Right ventricle myocardium inferior (tissue), 1 donor: ENCODE measurements around the gene FAM47A. TPM values are rescaled to one million over a fixed set of nuclear protein-coding genes. Genes with fewer than 3 reads are reported as not detected.

Source experiments
- ATAC-seq: fragments of 200-7000 bp; cut with Tn5 transposase; one replicate; pipeline ENCODE4 v1.9.1; 2020; ENCODE audit warnings: mild to moderate bottlenecking, moderate library complexity
- DNase-seq: peaks from one replicate; pipeline ENCODE4 v3.0.0; 2021; ENCODE audit errors: missing footprints
- intact Hi-C: fragments of 100-400 bp; cut with DNase I; formaldehyde crosslinking; loops from one replicate; pipeline ENCODE4 v1.11.0; 2022
- long read RNA-seq: library from polyadenylated mRNA; unstranded; transcript quantifications from one replicate; pipeline ENCODE4 v2.0.0, GENCODE V29; 2021
- total RNA-seq: library from RNA; stranded (reverse); fragmentation: NEBNext Ultra II Directional; extraction: Animal tissue kit (Norgen Biotek cat#: 25700); gene quantifications from one replicate; pipeline ENCODE4 v1.2.1, GENCODE V29; 2021
- donor health status: DM: no; HTN: yes; CAD: no; lungs with severe emphysema.

Gene FAM47A
- not detected for total RNA-seq
- long read RNA-seq = 0 reads

DNA sequence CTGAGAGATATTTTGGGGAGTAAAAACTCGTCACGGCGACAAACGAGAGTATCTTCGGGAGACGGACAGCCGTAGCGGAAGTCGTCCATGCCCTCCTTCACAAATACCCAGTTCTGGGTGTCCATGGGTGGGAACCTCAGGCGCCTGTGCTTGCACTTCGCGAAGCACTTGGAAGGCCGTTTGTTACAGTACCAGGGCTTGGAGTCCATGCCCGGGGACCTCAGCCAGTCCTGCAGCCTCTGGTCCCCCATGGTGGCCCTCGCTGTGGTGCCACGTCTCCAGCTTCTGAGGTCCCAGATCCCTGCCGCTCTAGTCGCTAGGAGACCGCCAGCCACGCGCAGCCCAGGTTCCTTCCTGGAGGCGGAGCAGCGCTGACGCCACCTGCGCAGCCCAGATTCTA is at the start of gene FAM47A:
FAM47A (minus strand) TSS at position 287 of the 400 bp plus-strand sequence; CDS start at position 251, 36 bp downstream.
- no peak for ATAC-seq
- no peak for DNase-seq

DNA sequence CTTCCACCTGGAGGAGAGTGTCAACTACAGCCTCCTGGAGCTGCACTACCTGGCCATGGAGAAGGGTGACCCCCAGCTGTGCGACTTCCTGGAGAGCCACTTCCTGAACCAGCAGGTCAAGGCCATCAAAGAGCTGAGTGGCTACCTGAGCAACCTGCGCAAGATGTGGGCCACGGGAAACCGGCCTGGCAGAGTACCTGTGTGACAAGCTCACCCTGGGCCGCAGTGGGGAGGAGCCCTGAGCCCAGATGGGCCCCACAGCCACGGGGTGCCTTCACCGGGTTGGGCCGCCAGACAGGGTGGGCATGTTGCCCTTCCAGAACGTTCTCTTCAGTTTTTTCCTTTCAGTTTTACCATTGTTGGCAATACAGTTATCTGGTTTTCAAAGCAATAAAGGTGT is 15.2 kb upstream of the FAM47A start:
- ATAC-seq = no peak
- DNase-seq = peak; percentile 27
- intact Hi-C loops = no loop called here

More for the DNA sequence above, at the start of gene FAM47A:
- intact Hi-C loops = no loop called here

DNA sequence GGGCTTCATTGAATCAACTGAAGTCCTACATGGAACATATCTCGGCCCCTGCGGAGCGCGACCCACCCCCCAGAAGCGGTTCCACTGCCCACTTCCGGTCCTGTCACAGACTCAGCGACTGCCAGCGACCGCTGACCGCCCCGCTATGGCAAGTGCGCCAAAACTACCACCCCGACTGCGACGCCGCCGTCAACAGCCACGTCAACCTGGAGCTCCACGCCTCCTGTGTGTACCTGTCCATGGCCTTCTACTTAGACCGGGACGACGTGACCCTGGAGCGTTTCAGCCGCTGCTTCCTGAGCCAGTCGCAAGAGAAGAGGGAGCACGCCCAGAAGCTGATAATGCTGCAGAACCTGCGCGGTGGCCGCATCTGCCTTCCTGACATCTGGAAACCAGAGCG is 14.8 kb upstream of the FAM47A start:
- DNase-seq (no peak), ATAC-seq (no peak)
- intact Hi-C loops = no loop called here

DNA sequence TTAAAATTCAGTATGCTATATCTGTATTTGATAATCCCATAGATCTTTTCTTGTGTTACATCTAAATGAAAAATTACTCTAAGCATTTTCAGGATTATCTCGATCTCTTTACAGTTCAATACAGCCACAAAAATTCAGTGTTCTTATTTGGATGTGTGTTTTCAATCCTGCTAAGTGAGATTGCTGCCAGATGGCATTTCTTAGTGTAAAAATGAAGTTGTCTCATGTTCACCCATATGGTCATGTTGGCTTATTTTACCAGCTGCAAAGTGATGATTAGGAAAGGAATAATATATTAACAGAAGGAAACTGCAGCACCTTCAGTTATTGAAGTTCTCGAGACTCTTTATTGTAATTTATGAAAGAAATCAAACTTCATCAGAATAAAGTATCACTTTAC is 12.1 kb upstream of the FAM47A start:
- DNase-seq (no peak), ATAC-seq (no peak)
- intact Hi-C loops = no loop called here

DNA sequence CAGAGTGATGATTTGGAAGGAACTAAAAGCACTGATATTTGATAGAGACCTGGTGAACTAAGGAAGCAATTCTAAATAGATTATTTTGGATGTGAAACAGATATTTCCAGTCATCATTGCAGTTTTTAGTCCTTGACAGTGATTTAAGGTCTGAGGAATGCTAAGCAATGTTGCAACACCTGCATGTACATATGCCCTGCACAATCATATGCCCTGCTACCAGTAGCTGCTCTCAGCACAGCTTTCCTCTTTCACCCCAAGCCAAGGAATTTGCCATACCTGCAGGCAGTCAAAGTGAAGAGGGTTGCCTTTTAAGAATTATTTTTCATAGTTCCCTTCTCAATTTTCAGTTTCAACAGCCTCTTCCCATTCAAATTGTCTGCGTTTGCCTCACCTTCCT is 8.7 kb upstream of the FAM47A start:
- ATAC-seq (no peak), DNase-seq (no peak)
- intact Hi-C loops = no loop called here

DNA sequence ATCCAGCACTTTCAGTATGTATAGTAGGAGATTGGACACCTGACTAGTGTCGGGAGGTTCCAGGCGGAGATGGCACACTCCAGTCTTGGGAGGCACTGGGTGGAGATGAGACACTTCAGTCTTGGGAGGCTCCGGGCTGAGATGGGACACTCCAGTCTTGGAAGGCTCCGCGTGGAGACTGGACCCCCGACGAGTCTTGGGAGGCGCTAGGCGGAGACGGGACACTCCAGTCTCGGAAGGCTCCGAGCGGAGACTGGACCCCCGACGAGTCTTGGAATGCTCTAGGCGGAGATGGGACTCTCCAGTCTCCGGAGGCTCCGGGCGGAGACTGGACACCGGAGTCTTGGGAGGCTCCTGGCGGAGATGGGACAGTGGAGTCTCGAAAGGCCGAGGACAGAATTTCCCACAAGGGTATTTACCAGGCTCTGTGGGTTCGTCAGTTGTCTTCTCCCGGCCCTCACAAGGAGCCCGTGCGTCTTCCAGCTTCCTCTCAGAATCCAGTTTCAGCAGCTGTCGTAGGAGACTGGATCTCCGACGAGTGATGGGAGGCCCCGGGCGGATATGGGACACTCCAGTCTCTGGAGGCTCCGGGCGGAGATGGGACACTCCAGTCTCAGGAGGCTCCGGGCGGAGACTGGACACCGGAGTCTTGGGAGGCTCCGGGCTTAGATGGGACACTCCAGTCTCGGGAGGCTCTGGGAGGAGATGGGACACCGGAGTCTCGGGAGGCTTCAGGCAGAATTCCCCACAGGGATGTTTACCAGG is 952 bp downstream of the FAM47A start:
- ATAC-seq (no peak), DNase-seq (peak; percentile 33)
- intact Hi-C loops = no loop called here

DNA sequence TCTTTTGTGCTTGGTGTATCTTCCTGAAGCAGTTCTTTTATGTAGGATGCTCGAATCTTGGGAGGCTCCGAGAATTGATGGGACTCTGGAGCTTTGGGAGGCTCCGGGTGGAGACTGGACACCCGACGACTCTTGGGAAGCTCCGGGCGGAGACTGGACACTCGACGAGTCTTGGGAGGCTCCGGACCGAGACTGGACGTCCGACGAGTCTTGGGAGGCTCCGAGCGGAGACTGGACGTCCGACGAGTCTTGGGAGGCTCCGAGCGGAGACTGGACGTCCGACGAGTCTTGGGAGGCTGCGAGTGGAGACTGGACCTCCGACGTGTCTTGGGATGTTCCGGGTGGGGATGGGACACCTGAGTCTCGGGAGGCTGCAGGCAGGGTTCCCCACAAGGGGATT is 1.6 kb downstream of the FAM47A start:
- ATAC-seq = no peak
- intact Hi-C loops = no loop called here
- DNase-seq = no peak

DNA sequence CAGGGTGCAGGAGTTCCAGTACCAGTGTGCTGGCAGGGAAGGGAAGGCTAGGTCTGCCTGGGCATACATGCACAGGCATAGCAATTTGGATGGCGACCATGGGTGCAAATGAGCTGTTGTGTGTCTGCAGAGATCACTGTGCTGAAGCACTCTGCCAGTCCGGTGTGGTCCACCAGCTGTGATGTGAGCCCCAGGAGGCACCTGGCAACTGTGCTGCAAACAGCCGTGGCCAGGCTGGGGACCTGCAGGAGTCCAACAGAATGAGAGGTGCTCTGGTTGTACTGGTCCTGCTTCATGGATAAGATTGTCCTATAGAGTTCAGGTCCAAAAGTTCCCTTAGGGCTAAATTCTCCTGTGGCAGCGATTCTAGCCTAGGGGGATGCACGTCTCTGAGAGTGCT is 6.1 kb downstream of the FAM47A start:
- ATAC-seq = no peak
- DNase-seq = no peak
- intact Hi-C loops = no loop called here

DNA sequence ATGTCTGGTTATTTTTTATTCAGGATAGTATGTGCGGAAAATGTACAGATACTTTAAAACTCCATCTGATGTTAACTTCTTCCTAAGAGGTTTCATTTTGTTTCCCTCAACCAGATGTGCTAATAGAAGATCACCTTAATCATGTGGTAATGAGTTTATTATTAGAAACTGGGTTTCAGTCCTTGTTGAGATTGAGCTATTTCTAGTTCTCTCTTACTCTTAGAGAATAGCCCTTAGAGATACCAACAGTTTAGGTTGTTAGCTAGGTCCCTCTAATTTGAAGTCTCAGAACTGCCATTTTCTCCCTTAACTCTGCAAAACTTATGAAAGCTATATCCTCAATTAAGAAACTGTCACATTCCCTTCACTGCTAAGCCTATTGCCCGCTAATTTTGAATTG is 13.0 kb downstream of the FAM47A start:
- intact Hi-C loops = no loop called here
- no peak for DNase-seq
- no peak for ATAC-seq

DNA sequence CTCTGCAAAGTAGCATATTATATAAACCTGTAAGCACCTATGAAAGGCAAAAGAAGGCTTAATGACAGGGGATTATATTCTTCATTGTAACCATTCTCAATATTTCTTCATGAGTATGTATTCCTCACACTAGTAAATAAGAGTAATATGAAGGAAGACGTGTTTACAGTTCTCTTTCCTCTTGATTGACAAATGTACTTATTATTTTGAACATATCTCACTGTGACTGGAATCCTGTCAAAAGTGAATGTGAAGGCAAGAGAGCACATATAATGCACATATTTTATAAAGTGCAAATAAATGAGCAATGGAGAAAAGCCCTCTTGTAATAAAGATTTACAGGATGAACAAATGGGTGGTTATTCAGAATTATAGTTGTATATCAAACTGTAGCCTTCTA is 19.7 kb downstream of the FAM47A start:
- intact Hi-C loops = no loop called here
- no peak for DNase-seq
- ATAC-seq = no peak
